HepG2 (cell line): ENCODE results near the gene CYP27A1. TPM values are rescaled to one million over a fixed set of nuclear protein-coding genes. Genes with fewer than 3 reads are reported as not detected.

Experiments used
- BCL6 ChIP-seq: IDR thresholded peaks from 2 replicates; pipeline ENCODE4 v1.6.1; 2016; ENCODE audit warnings: missing genetic modification reagents, missing compliant biosample characterization
- DMAP1 ChIP-seq: IDR thresholded peaks from 2 replicates; pipeline ENCODE4 v1.6.1; 2016
- FOXM1 ChIP-seq: sonication (generic); formaldehyde crosslinking; IDR thresholded peaks from 2 replicates; pipeline ENCODE4 v1.5.0; 2020; ENCODE audit warnings: missing genetic modification reagents
- HMGA1 ChIP-seq: sonication (generic); formaldehyde crosslinking; conservative IDR thresholded peaks from 2 replicates; pipeline ENCODE4 v1.4.0; 2020; ENCODE audit warnings: missing genetic modification reagents
- IRF2 ChIP-seq: IDR thresholded peaks from 2 replicates; pipeline ENCODE4 v1.6.1; 2018; ENCODE audit warnings: missing genetic modification reagents, missing compliant biosample characterization
- KMT2A ChIP-seq: sonication (generic); formaldehyde crosslinking; IDR thresholded peaks from 2 replicates; pipeline ENCODE4 v1.4.0; 2020; ENCODE audit warnings: missing genetic modification reagents
- NBN ChIP-seq: fragments of 450-650 bp; conservative IDR thresholded peaks from 2 replicates; pipeline ENCODE4 v1.6.1; 2017
- NR1H2 ChIP-seq: sonication (generic); formaldehyde crosslinking; IDR thresholded peaks from 2 replicates; pipeline ENCODE4 v1.8.1; 2022; ENCODE audit warnings: low read depth, missing genetic modification reagents, borderline replicate concordance
- SOX5 ChIP-seq: IDR thresholded peaks from 2 replicates; pipeline ENCODE4 v1.6.1; 2016; ENCODE audit warnings: borderline replicate concordance
- ZBTB21 ChIP-seq: sonication (generic); formaldehyde crosslinking; IDR thresholded peaks from 2 replicates; pipeline ENCODE4 v1.4.0; 2020; ENCODE audit warnings: missing genetic modification reagents
- ZBTB7B ChIP-seq: sonication (generic); formaldehyde crosslinking; IDR thresholded peaks from 2 replicates; pipeline ENCODE4 v1.4.0; 2020; ENCODE audit warnings: missing genetic modification reagents
- ZMYM4 ChIP-seq: sonication (generic); formaldehyde crosslinking; IDR thresholded peaks from 2 replicates; pipeline ENCODE4 v1.8.1; 2023; ENCODE audit warnings: mild to moderate bottlenecking, missing genetic modification reagents
- ZNF264 ChIP-seq: sonication (generic); formaldehyde crosslinking; IDR thresholded peaks from 2 replicates; pipeline ENCODE4 v1.4.0; 2020; ENCODE audit warnings: missing genetic modification reagents
- ZNF468 ChIP-seq: sonication (generic); formaldehyde crosslinking; IDR thresholded peaks from 2 replicates; pipeline ENCODE4 v1.8.0; 2022; ENCODE audit warnings: mild to moderate bottlenecking, moderate library complexity, missing genetic modification reagents
- ZNF563 ChIP-seq: sonication (generic); formaldehyde crosslinking; IDR thresholded peaks from 2 replicates; pipeline ENCODE4 v1.8.0; 2022; ENCODE audit warnings: mild to moderate bottlenecking, moderate library complexity, missing genetic modification reagents
- ZNF652 ChIP-seq: IDR thresholded peaks from 2 replicates; pipeline ENCODE4 v1.6.1; 2016; ENCODE audit warnings: low read depth, borderline replicate concordance
- ZSCAN31 ChIP-seq: sonication (generic); formaldehyde crosslinking; IDR thresholded peaks from 2 replicates; pipeline ENCODE4 v1.5.0; 2020; ENCODE audit warnings: low read depth, mild to moderate bottlenecking, missing genetic modification reagents
- polyA plus RNA-seq, 8 experiments: library from polyadenylated mRNA; depleted of rRNA in 3 of 8; stranded (reverse) in 7 of 8; unstranded in 1 of 8; fragments of >200 nt; fragmentation: Illumina TruSeq in 4 of 8; extraction: Trizol in 4 of 8; gene quantifications; 2 replicates each; pipeline versions ENCODE4 v1.2.1 to v1.2.3, GENCODE V29; 2011 to 2016; ENCODE audit warnings: low read depth in 4 of 8, missing spikeins in 1 of 8, mixed read lengths in 1 of 8; ENCODE audit not compliant: insufficient read depth in 1 of 8
- total RNA-seq, 5 experiments: library from RNA; depleted of rRNA; stranded (reverse); fragments of >200 nt; fragmentation: Illumina TruSeq; extraction: Trizol; gene quantifications; 2 replicates each; pipeline ENCODE4 v1.2.3, GENCODE V29; 2016; ENCODE audit warnings: low read depth in 1 of 5
- TF ChIP-seq, protein P1 (sequence below): sonication (generic); formaldehyde crosslinking; IDR thresholded peaks from 2 replicates; pipeline ENCODE4 v1.5.1; 2020; ENCODE audit warnings: mild to moderate bottlenecking, missing genetic modification reagents, borderline replicate concordance
- TF ChIP-seq, protein P2 (sequence below): sonication (generic); formaldehyde crosslinking; IDR thresholded peaks from 2 replicates; pipeline ENCODE4 v1.4.0; 2020; ENCODE audit warnings: missing genetic modification reagents
- TF ChIP-seq, protein P3 (sequence below): IDR thresholded peaks from 2 replicates; pipeline ENCODE4 v1.6.1; 2018; ENCODE audit warnings: missing genetic modification reagents, mild to moderate bottlenecking, missing compliant biosample characterization
- TF ChIP-seq, protein P4 (sequence below): sonication (generic); formaldehyde crosslinking; IDR thresholded peaks from 2 replicates; pipeline ENCODE4 v1.5.1; 2020; ENCODE audit warnings: missing genetic modification reagents, mild to moderate bottlenecking, borderline replicate concordance
- TF ChIP-seq, protein P5 (sequence below): sonication (generic); formaldehyde crosslinking; IDR thresholded peaks from 2 replicates; pipeline ENCODE4 v1.4.0; 2020; ENCODE audit warnings: mild to moderate bottlenecking, missing genetic modification reagents

The CYP27A1 gene
- total and polyA plus RNA-seq, 2 of the 13 experiments (the other 11 are each of a cell fraction or from before 2014, with no cell fraction given), result 157 to 266 TPM

DNA sequence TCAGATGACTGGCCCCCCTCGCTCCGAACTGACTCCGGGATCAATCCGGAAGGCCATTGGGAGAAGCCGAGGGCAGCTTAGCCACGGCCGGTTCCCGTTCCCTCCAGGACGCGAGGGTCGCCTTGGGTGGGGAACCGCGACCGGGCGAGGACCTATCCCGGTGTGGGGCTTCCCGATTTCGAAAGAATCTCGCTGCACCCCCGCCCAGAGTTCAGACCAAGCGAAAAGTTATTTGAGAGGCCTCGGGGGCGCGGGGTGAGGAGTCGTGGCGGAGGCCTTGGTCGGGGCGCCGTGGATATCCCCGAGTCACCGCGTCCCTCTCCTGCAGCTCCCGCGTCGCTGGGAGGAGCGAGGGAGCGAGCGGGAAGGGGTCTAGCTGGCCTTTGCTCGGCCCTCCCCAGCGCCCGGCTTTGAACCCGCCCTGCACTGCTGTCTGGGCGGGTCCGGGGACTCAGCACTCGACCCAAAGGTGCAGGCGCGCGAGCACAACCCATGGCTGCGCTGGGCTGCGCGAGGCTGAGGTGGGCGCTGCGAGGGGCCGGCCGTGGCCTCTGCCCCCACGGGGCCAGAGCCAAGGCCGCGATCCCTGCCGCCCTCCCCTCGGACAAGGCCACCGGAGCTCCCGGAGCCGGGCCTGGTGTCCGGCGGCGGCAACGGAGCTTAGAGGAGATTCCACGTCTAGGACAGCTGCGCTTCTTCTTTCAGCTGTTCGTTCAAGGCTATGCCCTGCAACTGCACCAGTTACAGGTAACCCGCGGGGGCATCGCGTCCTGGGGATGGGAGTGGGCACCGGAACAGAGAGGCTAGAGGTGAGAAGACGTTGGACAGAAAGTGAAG lies at the start of gene CYP27A1 (continued):
- no peak for TF ChIP-seq ZNF652 (CRISPR knock-in tag)
- peak; percentile 61; the same call in 1 of the 2 replicates for TF ChIP-seq IRF2 (CRISPR knock-in tag)
- peak; percentile 92; the same call in 1 of the 2 replicates for TF ChIP-seq ZSCAN31 (CRISPR knock-in tag)
- TF ChIP-seq ZNF468 (CRISPR knock-in tag), result peak; percentile 81; the same call in 1 of the 2 replicates
- TF ChIP-seq FOXM1 (CRISPR knock-in tag), result no peak
- TF ChIP-seq ZBTB7B (CRISPR knock-in tag), result peak; percentile 98
- 0 out of 2 replicates have a peak, but pooled peaks have one; percentile 2 for TF ChIP-seq NR1H2 (CRISPR knock-in tag)
- TF ChIP-seq ZBTB21 (CRISPR knock-in tag), result no peak
- peak; percentile 87 for TF ChIP-seq DMAP1 (CRISPR knock-in tag)
- TF ChIP-seq, protein P1, sequence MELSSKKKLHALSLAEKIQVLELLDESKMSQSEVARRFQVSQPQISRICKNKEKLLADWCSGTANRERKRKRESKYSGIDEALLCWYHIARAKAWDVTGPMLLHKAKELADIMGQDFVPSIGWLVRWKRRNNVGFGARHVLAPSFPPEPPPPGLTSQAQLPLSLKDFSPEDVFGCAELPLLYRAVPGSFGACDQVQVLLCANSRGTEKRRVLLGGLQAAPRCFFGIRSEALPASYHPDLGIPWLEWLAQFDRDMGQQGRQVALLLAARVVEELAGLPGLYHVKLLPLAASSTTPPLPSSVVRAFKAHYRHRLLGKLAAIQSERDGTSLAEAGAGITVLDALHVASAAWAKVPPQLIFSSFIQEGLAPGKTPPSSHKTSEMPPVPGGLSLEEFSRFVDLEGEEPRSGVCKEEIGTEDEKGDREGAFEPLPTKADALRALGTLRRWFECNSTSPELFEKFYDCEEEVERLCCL (CRISPR knock-in tag), result peak; percentile 92; the same call in 1 of the 2 replicates
- TF ChIP-seq ZMYM4 (CRISPR knock-in tag), result peak; percentile 86
- TF ChIP-seq, protein P2, sequence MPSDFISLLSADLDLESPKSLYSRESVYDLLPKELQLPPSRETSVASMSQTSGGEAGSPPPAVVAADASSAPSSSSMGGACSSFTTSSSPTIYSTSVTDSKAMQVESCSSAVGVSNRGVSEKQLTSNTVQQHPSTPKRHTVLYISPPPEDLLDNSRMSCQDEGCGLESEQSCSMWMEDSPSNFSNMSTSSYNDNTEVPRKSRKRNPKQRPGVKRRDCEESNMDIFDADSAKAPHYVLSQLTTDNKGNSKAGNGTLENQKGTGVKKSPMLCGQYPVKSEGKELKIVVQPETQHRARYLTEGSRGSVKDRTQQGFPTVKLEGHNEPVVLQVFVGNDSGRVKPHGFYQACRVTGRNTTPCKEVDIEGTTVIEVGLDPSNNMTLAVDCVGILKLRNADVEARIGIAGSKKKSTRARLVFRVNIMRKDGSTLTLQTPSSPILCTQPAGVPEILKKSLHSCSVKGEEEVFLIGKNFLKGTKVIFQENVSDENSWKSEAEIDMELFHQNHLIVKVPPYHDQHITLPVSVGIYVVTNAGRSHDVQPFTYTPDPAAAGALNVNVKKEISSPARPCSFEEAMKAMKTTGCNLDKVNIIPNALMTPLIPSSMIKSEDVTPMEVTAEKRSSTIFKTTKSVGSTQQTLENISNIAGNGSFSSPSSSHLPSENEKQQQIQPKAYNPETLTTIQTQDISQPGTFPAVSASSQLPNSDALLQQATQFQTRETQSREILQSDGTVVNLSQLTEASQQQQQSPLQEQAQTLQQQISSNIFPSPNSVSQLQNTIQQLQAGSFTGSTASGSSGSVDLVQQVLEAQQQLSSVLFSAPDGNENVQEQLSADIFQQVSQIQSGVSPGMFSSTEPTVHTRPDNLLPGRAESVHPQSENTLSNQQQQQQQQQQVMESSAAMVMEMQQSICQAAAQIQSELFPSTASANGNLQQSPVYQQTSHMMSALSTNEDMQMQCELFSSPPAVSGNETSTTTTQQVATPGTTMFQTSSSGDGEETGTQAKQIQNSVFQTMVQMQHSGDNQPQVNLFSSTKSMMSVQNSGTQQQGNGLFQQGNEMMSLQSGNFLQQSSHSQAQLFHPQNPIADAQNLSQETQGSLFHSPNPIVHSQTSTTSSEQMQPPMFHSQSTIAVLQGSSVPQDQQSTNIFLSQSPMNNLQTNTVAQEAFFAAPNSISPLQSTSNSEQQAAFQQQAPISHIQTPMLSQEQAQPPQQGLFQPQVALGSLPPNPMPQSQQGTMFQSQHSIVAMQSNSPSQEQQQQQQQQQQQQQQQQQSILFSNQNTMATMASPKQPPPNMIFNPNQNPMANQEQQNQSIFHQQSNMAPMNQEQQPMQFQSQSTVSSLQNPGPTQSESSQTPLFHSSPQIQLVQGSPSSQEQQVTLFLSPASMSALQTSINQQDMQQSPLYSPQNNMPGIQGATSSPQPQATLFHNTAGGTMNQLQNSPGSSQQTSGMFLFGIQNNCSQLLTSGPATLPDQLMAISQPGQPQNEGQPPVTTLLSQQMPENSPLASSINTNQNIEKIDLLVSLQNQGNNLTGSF (CRISPR knock-in tag), result peak; percentile 87
- no peak; the same call in 1 of the 2 replicates for TF ChIP-seq SOX5 (CRISPR knock-in tag)
- TF ChIP-seq HMGA1 (CRISPR knock-in tag), result no peak
- peak; percentile 66 for TF ChIP-seq KMT2A (CRISPR knock-in tag)
- TF ChIP-seq, protein P3, sequence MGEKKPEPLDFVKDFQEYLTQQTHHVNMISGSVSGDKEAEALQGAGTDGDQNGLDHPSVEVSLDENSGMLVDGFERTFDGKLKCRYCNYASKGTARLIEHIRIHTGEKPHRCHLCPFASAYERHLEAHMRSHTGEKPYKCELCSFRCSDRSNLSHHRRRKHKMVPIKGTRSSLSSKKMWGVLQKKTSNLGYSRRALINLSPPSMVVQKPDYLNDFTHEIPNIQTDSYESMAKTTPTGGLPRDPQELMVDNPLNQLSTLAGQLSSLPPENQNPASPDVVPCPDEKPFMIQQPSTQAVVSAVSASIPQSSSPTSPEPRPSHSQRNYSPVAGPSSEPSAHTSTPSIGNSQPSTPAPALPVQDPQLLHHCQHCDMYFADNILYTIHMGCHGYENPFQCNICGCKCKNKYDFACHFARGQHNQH (CRISPR knock-in tag), result peak; percentile 31; the same call in 1 of the 2 replicates
- TF ChIP-seq BCL6 (CRISPR knock-in tag), result peak; percentile 68
- TF ChIP-seq, protein P4, sequence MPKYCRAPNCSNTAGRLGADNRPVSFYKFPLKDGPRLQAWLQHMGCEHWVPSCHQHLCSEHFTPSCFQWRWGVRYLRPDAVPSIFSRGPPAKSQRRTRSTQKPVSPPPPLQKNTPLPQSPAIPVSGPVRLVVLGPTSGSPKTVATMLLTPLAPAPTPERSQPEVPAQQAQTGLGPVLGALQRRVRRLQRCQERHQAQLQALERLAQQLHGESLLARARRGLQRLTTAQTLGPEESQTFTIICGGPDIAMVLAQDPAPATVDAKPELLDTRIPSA (CRISPR knock-in tag), result no peak
- TF ChIP-seq NBN, result no peak
- TF ChIP-seq ZNF563 (CRISPR knock-in tag), result peak; percentile 84; the same call in 1 of the 2 replicates
- TF ChIP-seq, protein P5, sequence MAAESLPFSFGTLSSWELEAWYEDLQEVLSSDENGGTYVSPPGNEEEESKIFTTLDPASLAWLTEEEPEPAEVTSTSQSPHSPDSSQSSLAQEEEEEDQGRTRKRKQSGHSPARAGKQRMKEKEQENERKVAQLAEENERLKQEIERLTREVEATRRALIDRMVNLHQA, result no peak; the same call in 1 of the 2 replicates
- TF ChIP-seq ZNF264, result peak; percentile 83
